GM19397 (cell line): ENCODE measurements around the gene NDRG3.
"Not testable (repeated sequence)": the region's sequence is repeated elsewhere in the genome, so short reads cannot be mapped to it uniquely, and the experiment has no call there.

Experiments
- ATAC-seq: cut with Tn5 transposase; IDR thresholded peaks from one replicate; pipeline ENCODE4 v1.9.1; 2021; ENCODE audit warnings: mild to moderate bottlenecking, moderate library complexity; ENCODE audit not compliant: unreplicated experiment

NDRG3 gene

GRCh38 chr20:36614781-36615557 is 130.9 kb downstream of the NDRG3 start:
- ATAC-seq = no peak

GRCh38 chr20:36613974-36614373 is 131.9 kb downstream of the NDRG3 start:
- no peak for ATAC-seq

- no peak for ATAC-seq
These were observed 134.3 kb downstream of the NDRG3 start for GRCh38 chr20:36611625-36612024.

GRCh38 chr20:36608388-36608728 is 137.5 kb downstream of the NDRG3 start:
- ATAC-seq = not testable (repeated sequence)

GRCh38 chr20:36607586-36608387 is 138.1 kb downstream of the NDRG3 start:
- no peak for ATAC-seq

- no peak for ATAC-seq
These were observed 139.5 kb downstream of the NDRG3 start for GRCh38 chr20:36606158-36607066.

- ATAC-seq = peak; percentile 92
These were observed 140.3 kb downstream of the NDRG3 start, which contains the start of gene RAB5IF for GRCh38 chr20:36605399-36606157. Gene RAB5IF, plus strand, starts transcription at chr20:36605779. Its CDS starts 173 bp downstream, at chr20:36605952.

GRCh38 chr20:36604952-36605398 is 140.9 kb downstream of the NDRG3 start:
- peak; percentile 16 for ATAC-seq
